HG03108 (cell line): ENCODE measurements around the gene MC4R.
"Not testable (repeated sequence)": the region's sequence is repeated elsewhere in the genome, so short reads cannot be mapped to it uniquely, and the experiment has no call there.

ENCODE experiments used
- ATAC-seq: cut with Tn5 transposase; IDR thresholded peaks from one replicate; pipeline ENCODE4 v1.9.1; 2021; ENCODE audit warnings: moderate library complexity; ENCODE audit not compliant: unreplicated experiment

The MC4R gene

GRCh38 chr18:60372596-60372995 is at the start of gene MC4R:
TSS of gene MC4R (minus strand) at chr18:60372775. CDS start at chr18:60372349, 426 bp downstream.
- ATAC-seq = no peak

- ATAC-seq = not testable (repeated sequence)
These were observed 49.7 kb upstream of the MC4R start for GRCh38 chr18:60422306-60422705.

- no peak for ATAC-seq
These were observed 49.0 kb upstream of the MC4R start for GRCh38 chr18:60421356-60422118.

- no peak for ATAC-seq
These were observed 45.4 kb upstream of the MC4R start for GRCh38 chr18:60417946-60418345.

GRCh38 chr18:60413944-60414547 is 41.5 kb upstream of the MC4R start:
- no peak for ATAC-seq

- ATAC-seq = no peak
These were observed 39.1 kb upstream of the MC4R start for GRCh38 chr18:60411715-60412114.

- ATAC-seq = no peak
These were observed 34.1 kb upstream of the MC4R start for GRCh38 chr18:60406721-60407120.

- no peak for ATAC-seq
These were observed 32.0 kb upstream of the MC4R start for GRCh38 chr18:60404486-60405085.

GRCh38 chr18:60401346-60401745 is 28.8 kb upstream of the MC4R start:
- no peak for ATAC-seq

- no peak for ATAC-seq
These were observed 19.1 kb upstream of the MC4R start for GRCh38 chr18:60391571-60392226.

GRCh38 chr18:60389314-60389713 is 16.7 kb upstream of the MC4R start:
- no peak for ATAC-seq

- ATAC-seq = no peak
These were observed 13.1 kb upstream of the MC4R start for GRCh38 chr18:60385693-60386092.

GRCh38 chr18:60383893-60384292 is 11.3 kb upstream of the MC4R start:
- ATAC-seq = no peak

- ATAC-seq = no peak
These were observed 5.3 kb upstream of the MC4R start for GRCh38 chr18:60377778-60378469.

- ATAC-seq = no peak
These were observed 443 bp downstream of the MC4R start for GRCh38 chr18:60372132-60372531.

GRCh38 chr18:60358516-60358915 is 14.1 kb downstream of the MC4R start:
- ATAC-seq = no peak

- ATAC-seq = no peak
These were observed 21.6 kb downstream of the MC4R start for GRCh38 chr18:60350941-60351340.

- no peak for ATAC-seq
These were observed 22.4 kb downstream of the MC4R start for GRCh38 chr18:60350150-60350549.

- no peak for ATAC-seq
These were observed 25.0 kb downstream of the MC4R start for GRCh38 chr18:60347526-60348045.

GRCh38 chr18:60339018-60339417 is 33.6 kb downstream of the MC4R start:
- ATAC-seq = no peak

GRCh38 chr18:60331890-60332289 is 40.7 kb downstream of the MC4R start:
- no peak for ATAC-seq
